Measurements from ENCODE around the gene EIF4E. TPM values are rescaled to one million over a fixed set of nuclear protein-coding genes. Genes with fewer than 3 reads are reported as not detected.

EIF4E gene
- total and polyA plus RNA-seq, 2 donors (not counting 1 experiment from before 2014, with no cell fraction given) = 20.9 to 71.2 TPM

DNA sequence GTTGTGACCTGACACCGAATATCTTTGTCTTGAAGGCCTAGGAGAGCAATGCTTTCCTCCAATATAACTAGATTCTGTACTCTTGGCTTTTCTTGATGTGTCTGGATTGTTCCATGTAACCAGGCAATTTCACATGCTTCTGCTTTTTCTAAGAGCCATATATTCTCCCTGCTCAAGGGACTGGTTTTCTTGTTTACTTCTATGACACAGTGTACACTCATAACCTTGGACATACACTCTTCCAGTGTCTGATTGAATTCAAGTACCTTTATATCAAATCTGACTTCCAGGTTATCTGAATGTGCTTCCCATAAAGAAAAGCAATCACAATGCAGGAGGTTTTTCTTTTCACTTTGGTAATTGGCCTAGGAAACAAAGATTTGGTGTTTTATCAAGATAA lies 17.4 kb upstream of the EIF4E start:
- ChIA-PET POLR2A (no interaction called here), CTCF (no interaction called here)
- Histone ChIP-seq H3K27me3 (replicated peaks in 1 of 4; ENCODE audit: control extremely low read depth in 1 of 4, control insufficient read depth in 3 of 4, insufficient read depth in 4 of 4, low read length in 3 of 4) (no peaks in the 10 kb centered on the region), H4K20me1 (ENCODE audit: control insufficient read depth, insufficient read depth, low read length, poor library complexity, severe bottlenecking) (no peaks in the 10 kb centered on the region), H3K4me1 (ENCODE audit: control insufficient read depth in 2 of 2, insufficient read depth in 2 of 2, low read length in 2 of 2) (no peaks in the 10 kb centered on the region), H3K36me3 (replicated peaks in 1 of 2; ENCODE audit: control extremely low read depth in 1 of 2, control insufficient read depth in 1 of 2, extremely low read depth in 1 of 2, insufficient read depth in 2 of 2, low read length in 1 of 2) (no peaks in the 10 kb centered on the region), H3K27ac (ENCODE audit: low read length in 2 of 2) (no peak overlapping the region), H3K9ac (ENCODE audit: low read length) (no peak overlapping the region), H2AFZ (ENCODE audit: insufficient read depth, low read depth, low read length, poor library complexity, severe bottlenecking) (no peak overlapping the region), H3K9me3 (ENCODE audit: control extremely low read depth in 1 of 3, control insufficient read depth in 2 of 3, insufficient read depth in 1 of 3, low read length in 2 of 3) (no peaks in the 10 kb centered on the region), H3K79me2 (ENCODE audit: control insufficient read depth, insufficient read depth, low read length) (no peaks in the 10 kb centered on the region), H3K4me2 (replicated peaks; ENCODE audit: low read depth, low read length, poor library complexity, severe bottlenecking) (no peak overlapping the region), H3K4me3 (ENCODE audit: control extremely low read depth in 1 of 5, extremely low read depth in 1 of 5, insufficient read depth in 1 of 5, low read depth in 2 of 5, low read length in 4 of 5) (no peak overlapping the region)
- ATAC-seq (ENCODE audit: low read depth) = no peak
- Mint-ChIP-seq H3K27me3 (no peaks in the 10 kb centered on the region), H3K4me1 (no peaks in the 10 kb centered on the region), H3K4me3 (no peak overlapping the region), H3K27ac (no peak overlapping the region), H3K9me3 (ENCODE audit: insufficient read depth) (no peaks in the 10 kb centered on the region)
- DNase-seq = no peak
- TF ChIP-seq, protein P1, sequence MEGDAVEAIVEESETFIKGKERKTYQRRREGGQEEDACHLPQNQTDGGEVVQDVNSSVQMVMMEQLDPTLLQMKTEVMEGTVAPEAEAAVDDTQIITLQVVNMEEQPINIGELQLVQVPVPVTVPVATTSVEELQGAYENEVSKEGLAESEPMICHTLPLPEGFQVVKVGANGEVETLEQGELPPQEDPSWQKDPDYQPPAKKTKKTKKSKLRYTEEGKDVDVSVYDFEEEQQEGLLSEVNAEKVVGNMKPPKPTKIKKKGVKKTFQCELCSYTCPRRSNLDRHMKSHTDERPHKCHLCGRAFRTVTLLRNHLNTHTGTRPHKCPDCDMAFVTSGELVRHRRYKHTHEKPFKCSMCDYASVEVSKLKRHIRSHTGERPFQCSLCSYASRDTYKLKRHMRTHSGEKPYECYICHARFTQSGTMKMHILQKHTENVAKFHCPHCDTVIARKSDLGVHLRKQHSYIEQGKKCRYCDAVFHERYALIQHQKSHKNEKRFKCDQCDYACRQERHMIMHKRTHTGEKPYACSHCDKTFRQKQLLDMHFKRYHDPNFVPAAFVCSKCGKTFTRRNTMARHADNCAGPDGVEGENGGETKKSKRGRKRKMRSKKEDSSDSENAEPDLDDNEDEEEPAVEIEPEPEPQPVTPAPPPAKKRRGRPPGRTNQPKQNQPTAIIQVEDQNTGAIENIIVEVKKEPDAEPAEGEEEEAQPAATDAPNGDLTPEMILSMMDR (IDR thresholded peaks at IDR 0.05) = no peak
- intact Hi-C loops (cut with micrococcal nuclease) = no loop called here
- no CpG with 5 or more reads among the region's 1 CpG for WGBS (ENCODE audit: insufficient coverage)

DNA sequence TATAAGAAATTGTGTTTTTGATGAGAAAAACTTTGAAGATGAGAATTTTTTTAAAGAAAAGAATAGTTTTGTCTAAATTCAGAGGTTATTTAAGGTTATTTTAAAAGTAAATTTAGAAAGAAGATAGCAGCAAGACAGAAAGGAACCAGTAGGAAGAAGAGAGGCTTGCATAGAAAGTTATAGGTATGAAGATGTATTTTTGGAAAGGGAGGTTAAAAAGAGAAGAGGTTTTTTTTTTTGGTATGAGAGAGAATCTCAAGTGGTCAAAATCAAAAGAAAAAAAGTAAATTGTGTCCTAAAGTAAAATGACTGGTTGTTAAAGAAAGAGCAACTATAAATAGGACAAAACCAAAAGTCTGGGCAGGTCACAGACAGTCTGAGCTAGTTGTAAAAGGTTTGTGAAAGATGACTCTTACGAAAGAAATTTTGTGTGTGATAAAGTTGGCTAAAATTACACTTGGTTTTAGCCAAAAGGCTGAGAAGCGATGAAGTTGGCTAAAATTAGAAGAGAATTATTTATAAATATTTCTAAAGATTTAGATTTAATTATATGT lies 16.4 kb upstream of the EIF4E start:
- H3K9me3 Mint-ChIP-seq (ENCODE audit: insufficient read depth) = no peaks in the 10 kb centered on the region
- POLR2A ChIA-PET = no interaction called here
- WGBS (ENCODE audit: insufficient coverage) = no CpG with 5 or more reads among the region's 2 CpGs

More for the DNA sequence above, 16.4 kb upstream of the EIF4E start:
- CTCF ChIA-PET = no interaction called here
- no peak overlapping the region for H2AFZ ChIP-seq (ENCODE audit: insufficient read depth, low read depth, low read length, poor library complexity, severe bottlenecking)
- TF ChIP-seq, protein P1 (IDR thresholded peaks at IDR 0.05) = no peak
- no peak for TF ChIP-seq EZH2 (IDR thresholded peaks at IDR 0.05; ENCODE audit: borderline replicate concordance, insufficient read depth, low read depth, low read length, poor library complexity, severe bottlenecking)
- intact Hi-C loops (cut with micrococcal nuclease) = no loop called here
- no peaks in the 10 kb centered on the region for H3K27me3 ChIP-seq (replicated peaks in 1 of 4; ENCODE audit: control extremely low read depth in 1 of 4, control insufficient read depth in 3 of 4, insufficient read depth in 4 of 4, low read length in 3 of 4)
- H3K9me3 ChIP-seq (ENCODE audit: control extremely low read depth in 1 of 3, control insufficient read depth in 2 of 3, insufficient read depth in 1 of 3, low read length in 2 of 3) = no peaks in the 10 kb centered on the region
- H3K36me3 ChIP-seq (replicated peaks in 1 of 2; ENCODE audit: control extremely low read depth in 1 of 2, control insufficient read depth in 1 of 2, extremely low read depth in 1 of 2, insufficient read depth in 2 of 2, low read length in 1 of 2) = no peaks in the 10 kb centered on the region
- no peak overlapping the region for H3K4me2 ChIP-seq (replicated peaks; ENCODE audit: low read depth, low read length, poor library complexity, severe bottlenecking)
- H3K27ac ChIP-seq (ENCODE audit: low read length in 2 of 2) = no peak overlapping the region
- H3K4me1 ChIP-seq (ENCODE audit: control insufficient read depth in 2 of 2, insufficient read depth in 2 of 2, low read length in 2 of 2) = no peaks in the 10 kb centered on the region
- H3K4me3 ChIP-seq (ENCODE audit: control extremely low read depth in 1 of 5, extremely low read depth in 1 of 5, insufficient read depth in 1 of 5, low read depth in 2 of 5, low read length in 4 of 5) = no peak overlapping the region
- H4K20me1 ChIP-seq (ENCODE audit: control insufficient read depth, insufficient read depth, low read length, poor library complexity, severe bottlenecking) = no peaks in the 10 kb centered on the region
- Mint-ChIP-seq H3K4me1 (no peaks in the 10 kb centered on the region), H3K27ac (no peak overlapping the region), H3K4me3 (no peak overlapping the region), H3K27me3 (no peaks in the 10 kb centered on the region)
- no peak for ATAC-seq (ENCODE audit: low read depth)
- DNase-seq = no peak
- no peak overlapping the region for H3K9ac ChIP-seq (ENCODE audit: low read length)
- H3K79me2 ChIP-seq (ENCODE audit: control insufficient read depth, insufficient read depth, low read length) = no peaks in the 10 kb centered on the region

All from B cell (primary cell).